Medulla oblongata (tissue), 1 donor: Measurements from ENCODE around the gene COL18A1.
A peak's percentile ranks its signal among the peaks of the same experiment; 100 is the strongest.

Experiments used
- DNase-seq: peaks from one replicate; pipeline ENCODE4 v3.0.0-alpha.2; 2015; ENCODE audit errors: extremely low spot score

Gene COL18A1

DNA sequence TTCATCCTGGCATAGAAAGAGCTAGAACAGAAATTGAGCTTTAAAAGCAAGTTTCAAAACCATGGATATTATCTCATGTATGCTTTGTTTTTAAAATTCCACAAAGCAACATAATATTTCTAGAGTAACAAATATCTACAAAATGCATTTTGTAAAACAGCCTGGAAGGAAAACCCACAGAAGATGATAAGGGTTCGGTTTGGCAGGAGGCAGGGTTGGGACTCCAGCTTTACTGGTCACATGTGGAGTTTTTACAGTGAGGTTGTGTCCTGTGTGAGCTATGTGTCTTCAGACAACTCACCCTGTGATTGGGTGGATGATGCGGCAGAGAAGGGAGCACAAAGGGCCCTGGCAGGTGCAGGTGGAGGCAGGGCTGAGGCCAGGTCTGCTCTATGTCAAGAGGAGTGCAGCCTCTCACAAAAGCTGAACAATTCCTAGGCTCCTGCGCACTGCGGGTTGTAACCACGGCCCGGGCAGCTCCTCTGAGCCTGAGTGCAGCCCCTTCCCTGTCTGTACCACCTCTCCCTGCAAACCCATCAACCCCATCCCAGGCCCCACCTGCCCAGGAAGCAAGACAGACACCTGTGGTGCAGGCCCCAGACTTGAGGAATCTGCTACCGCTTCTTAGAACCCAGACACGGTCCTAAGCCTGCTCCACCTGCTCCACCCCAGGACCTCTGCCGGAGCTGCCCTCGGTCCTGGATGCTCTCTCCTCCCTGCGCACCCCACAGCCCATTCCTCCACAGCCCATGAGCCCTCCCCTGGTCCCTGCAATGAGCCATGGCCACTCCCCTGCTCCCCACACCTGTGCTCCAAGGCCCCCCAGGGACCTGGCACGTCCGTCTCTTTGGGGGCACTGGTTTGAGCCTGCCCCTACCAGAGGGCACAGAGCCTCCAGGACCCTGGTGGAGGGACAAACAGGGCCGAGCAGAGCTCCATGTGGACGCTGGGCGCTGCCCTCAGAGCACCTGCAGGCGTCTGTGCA is 2.8 kb upstream of the COL18A1 start:
- no peak for DNase-seq

DNA sequence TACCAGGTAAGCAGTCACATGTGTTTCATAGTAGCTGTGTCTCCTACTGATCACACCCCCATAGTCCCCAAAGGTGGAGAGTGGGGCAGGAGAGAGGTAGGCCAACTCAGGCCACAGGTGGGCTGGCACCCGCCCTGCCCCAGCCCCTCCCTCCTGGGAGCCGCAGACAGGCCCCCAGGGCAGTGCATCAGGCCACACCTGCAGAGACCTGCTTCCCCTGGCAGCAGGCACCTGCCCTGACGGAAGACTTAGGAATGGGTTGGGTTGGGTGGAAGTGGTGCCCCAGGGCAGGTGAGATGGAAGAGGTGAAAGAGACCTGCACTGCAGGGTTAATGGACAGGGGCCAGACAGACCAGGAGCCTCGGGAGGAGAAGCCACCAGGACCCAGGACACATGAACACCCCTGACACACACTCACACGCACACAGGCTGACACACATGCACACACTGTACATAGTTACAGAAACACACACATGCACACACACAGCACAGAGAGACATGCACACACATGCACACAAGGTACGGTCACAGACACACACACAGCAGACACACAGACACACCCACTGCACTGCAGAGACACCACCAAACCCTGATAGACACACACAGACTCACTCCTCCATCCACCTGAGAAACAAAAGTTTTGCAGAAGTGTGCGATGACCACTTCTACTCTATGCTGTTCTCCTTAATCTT is 1.7 kb upstream of the COL18A1 start:
- DNase-seq = no peak

DNA sequence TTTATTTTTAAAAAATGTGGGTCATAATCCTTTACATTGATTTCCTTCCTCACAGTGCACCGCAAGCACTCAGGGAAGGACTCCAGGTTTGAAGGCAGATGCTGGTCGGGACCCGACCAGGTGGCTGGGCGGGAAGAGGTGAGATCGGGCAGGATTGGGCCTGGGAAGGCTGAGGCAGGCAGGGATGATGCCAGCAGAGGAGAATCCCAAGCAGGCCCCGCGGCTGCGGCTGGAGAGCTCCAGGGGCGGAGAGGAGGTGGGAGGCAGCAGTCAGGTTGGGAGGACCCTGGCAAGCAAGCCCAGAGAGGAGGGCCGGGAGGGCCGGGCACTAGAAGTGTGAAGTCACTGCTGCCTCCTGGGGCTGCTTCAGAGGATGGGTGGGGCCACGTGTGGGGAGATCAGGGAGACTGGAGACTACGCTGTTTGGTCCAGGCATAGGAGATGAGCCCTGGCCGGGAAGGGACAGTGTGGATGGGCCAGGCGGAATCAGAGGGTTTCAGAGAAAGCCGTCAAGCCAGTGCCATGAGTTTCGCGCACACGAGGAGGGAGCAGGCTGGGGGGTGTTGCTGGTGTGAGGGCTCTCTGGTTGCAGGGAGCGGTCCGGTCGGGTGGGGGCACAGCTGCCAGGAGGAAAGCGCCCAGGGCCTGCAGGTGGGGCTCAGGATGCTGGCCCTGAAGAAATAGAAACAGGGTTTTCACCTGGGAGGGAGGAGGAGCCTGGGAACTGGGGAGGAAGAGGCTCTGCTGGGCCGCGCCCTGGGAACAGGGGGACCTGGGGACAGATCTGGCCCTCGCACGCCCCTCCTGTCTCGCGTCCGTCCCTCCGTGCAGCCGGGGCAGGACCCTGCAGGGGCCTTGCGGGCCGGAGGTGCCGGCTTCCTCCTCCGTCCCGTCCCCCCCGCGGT is 888 bp upstream of the COL18A1 start:
- DNase-seq = no peak

DNA sequence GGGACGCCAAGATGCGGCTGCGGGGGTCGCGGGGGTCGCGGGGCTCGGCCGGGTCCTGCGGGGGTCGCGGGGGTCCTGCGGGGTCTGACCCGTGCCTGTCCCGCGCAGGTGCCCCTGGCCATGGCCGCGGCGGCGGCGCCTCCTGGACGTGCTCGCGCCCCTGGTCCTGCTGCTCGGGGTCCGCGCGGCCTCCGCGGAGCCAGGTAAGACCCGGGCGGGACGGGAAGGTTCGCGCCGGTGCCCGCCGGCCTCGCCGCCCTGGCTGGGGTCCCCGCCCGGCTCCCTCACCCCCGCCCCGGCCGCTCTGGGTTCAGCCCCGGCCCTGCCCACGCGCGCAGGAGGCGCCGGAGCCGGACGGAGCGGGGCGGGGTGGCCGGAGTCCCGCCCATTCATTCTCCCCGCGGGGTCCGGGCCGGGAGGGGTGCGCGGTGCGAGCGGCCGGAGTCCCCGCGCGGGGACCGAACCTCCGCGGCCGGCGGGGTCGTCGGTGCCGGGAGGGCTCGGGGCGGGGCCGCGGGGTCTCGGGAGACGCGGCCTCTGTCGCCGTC is 380 bp downstream of the COL18A1 start:
- DNase-seq = no peak

DNA sequence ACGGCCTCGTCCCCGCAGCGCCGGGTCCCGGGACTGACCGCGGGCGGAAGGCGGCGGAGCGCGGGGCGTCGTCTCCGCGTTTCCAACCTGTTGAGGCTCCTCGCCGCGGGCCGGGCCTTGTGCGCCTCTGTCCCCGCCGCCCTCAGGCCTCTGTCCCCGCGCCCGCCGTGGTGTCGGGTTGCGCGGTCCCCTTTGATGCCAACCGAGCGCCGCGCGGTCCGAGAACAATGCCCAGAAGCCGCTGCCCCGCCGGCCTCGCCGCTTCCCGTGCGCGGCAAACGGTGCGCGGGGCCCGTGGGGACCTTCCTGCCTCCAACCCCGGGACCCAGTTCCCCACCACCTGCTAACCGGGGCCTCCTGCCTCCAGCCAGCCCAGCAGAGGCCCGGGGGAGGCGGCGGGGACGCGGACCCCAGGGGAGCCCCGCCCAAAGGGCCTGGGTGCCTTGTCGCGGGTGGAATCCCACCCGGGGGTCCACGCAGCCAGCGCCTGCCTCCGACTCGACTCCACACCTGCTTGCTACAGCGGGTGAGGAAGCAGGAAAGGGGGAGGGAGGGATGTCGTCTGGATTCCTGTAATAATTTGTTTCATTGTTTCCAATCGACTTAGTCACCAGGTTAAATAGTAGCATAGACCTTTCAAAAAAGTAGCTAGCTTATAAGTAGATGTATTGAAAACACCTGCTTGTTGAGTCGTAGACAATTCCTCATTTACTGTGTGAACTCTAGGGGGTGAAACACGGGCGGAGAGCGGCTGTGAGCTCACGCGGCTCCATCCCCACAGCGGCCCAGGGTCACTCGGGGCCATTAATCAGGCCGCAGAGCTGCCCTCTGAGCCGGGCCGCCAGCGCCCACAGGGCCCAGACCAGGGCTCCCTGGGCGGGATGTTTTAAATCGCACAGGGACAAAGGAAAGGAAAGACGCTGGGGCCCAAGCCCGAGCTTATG is 1.1 kb downstream of the COL18A1 start:
- no peak for DNase-seq

DNA sequence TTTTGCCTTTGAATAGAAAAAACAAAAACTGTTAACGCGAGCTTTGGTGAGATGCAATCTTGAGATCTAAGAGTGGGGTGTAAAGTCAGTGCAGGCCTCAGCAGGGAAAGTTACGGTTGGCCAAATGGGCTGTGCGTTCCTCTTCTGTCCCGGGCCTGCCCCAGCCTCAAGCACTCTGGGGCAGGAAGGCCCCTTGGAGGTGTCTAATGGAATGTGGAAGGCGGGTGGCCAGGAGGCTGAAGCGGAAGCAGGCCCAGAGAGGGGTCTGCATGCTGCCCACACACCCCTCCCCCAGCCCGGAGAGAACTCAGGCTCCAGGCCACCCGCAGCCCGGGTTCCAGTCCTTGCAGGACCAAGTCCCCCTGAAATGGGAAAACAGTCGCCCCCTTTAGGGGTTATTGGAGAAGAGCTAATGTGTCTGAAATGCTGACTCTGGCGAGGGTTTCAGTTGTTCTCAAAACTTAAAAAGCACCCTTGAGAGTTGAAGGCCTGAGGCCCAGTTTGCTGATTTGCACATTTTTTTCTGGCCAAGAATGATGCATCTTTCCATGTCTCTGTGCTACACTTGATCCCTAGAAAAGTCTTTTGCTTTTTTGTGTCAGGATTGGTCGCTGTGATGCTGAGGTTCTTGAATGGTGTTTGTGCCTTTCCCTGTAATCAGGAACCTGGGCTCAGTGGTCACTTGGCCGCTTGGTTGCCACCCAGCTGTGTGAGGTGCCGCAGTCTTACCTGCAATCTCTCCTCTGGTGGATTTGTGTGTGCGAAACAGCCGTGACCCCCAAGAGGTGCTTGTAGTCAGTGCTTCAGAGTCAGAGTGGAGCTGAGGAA is 2.0 kb downstream of the COL18A1 start:
- no peak for DNase-seq

DNA sequence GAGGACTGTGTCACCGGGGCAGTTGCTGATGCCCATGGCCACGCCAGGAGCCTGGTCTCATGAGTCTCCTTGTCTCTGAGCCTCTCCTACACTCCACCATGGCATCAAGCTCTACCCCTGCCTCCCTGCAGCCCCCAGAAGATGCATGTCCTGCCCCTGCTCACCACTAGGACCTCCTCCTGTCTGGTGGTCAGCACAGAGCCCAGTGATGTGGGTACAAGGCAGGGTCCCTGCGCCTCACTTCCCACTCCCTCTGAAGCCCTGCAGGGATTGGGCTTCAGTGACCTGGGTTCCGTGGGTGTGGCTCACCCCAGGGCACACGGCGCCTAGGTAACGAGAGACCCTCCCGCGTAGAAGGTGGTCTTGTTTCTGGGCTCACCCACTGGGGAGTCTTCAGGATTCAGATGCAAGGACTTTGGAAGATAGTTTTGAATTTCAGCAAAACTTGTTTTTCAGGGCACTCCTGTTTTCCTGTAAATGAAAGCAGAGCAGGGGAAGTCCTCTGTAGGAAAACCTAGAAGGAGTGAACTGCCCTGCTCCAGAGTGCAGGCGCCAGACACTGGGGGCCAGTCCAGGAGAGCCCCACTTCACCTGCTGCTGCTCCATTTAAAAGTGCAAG is 2.8 kb downstream of the COL18A1 start:
- DNase-seq = no peak

DNA sequence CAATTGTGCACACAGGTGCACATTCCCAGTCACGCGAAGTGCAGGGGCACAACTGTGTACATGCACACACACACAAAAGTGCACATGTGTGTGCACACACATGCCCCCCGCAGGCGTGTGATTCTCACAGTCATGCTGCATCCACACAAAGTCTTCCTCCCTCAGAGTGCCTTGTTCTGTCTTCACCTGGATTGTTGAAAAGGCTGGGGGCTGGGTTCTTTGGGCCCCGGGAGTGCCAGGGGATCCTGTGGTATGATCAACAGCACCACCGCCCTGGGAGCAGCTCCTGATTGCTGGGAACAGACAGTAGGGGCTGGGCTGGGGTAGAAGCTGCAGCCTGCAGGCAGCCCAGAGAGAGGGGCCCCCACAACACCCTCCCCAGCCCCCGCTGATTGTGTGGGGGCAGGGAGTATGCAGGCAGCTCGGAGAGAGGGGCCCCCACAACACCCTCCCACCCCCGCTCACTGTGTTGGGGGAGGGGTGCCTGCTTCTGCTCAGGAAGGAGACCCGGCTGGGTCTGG is 3.4 kb downstream of the COL18A1 start:
- no peak for DNase-seq

DNA sequence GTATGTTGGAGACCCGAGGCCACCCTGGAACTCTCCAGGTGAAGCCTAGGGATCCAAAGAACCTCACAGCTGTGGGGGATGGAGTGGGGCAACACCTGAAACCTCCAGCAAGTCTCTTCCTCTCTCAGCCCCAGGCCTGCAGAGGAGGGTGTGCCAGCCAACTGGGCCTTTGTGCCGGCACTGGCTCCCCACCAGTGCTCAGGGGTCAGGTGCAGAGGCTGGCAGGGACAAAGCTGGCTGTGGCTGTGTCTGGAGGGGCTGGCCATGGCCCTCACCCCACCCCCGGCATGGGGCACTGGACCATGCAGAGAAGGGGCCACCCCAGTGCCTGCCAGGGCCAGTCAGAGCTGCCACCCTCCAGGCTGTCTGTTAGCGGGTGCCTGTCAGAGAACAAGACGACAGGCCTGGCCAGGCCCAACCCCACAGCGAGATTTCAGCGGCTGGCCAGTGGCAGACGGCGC is 3.9 kb downstream of the COL18A1 start:
- no peak for DNase-seq

DNA sequence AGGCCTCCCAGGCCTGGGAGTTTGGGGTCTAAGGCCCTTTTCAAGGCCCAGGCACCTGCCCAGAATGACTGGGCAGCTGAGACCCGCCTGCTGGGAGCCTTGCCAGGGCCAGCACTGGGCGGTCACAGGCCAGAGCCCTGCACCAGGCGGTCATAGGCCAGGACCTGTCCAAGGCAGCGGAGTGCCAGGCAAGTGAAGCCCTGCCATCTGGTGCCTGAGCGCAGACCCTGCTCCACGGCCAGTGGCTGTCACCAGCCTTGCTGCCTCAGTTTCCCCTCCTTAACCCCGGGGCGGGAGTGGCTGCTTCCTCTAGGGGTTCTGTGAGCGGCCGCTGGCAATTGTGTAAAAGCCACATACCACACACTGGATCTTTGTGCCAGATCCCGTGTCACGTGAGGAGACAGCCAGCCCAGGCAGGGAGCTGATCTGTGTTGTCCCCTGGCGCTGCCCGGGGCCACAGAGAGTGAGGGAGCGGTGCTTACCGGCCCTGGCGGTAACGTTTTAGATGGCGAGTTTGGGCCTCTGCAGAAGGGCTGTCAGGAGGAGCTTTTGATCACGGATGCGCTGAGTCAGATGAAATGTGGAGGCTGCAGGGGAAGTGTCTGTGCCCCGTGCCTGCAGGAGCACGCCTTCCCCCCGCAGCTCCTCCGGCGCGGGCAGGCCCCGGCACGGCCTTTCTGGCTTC is 4.6 kb downstream of the COL18A1 start:
- DNase-seq = peak; percentile 29

DNA sequence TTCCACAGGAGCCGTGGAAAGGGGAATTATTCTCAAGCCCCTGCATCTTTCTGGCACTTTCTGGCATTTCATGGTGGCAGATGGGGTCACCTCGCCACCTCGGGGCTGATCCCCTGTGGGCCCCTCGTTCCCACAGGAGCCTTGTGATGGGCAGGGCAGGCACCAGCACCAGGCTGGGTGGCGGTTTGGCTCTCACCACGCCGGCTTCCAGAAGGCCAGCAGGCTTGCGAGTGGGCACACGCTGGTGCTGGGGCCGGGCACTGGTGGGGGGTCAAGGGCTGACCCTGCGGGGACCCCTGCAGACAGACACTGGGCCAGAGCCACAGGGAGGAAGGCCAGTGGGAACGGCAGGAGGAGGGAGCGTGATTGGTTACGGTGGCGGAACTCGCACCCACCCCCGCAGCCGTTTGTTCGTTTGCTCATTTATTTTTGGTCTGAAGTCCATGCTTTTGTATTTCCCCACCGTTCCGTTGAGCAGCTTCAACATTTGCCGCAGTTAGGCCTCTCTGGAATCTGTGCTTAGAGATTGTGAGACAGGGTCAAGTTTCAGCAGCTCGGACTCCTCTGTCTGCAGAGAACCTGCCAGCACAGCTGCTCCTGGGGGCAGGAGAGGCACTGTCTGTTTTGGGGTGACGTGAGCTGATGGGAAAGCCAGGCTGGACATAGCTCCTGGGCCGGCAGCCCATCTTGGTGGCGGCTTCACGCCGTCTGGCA is 5.3 kb downstream of the COL18A1 start:
- no peak for DNase-seq

DNA sequence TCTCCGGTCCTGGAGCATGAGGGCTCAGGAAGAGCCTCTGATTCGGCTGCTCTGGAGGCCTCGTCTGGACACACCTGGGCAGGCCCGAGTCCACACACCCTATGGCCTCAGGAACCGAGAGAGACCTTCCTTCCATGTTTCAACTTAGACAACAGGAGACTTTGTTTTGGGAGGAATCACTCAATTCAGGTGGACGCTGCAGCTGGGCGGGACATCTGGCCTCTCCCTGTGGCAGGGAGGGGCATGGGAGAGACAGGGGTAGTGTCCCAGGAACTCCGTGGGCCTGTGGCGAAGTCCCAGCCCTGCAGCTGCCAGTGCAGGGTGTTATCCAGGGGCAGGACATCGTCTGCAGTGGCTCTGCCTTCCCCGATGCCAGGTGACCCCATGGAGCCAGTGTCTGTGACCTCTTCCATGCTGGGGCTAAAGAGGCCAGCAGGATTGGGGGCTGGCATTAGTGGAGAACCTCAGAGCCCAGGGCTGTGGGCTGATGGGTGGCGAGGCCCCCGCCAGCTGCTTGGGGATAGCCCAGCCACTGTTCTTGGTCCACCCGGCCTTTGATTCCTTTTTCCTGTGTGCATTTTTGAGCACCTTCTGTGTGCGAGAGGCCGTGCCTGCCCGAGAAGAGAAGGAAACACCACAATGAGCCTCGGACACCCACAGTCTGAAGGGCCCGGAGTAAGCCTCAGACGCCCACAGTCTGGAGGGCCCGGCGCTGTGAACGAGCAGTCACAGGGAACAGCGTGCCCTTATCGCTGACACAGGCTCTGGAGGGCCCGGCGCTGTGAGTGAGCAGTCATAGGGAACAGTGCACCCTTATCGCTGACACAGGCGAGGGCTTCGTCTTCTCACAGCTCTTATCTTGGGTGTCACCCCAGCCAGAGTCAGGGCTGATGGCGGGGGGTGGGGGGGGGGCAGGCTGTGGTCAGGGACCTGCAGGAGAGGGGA is 6.2 kb downstream of the COL18A1 start:
- no peak for DNase-seq

DNA sequence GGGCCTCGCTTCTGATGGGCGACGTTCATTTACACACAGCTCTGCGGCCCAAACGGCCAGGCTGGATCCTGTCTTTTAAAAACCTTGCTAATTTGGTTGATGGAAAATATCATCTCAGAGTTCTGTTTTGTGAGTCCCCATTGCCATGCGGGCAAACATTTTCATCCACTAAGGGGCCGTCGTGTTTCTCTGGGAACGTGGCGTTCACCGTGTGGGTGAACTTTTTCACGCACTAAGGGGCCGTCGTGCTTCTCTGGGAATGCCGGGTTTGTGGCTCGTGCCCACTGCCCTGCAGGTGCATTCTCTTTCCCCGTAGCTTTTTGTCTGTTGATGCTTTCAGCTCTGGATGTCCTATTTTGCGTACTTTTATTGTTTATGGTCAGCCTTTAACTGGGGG is 6.8 kb downstream of the COL18A1 start:
- no peak for DNase-seq

DNA sequence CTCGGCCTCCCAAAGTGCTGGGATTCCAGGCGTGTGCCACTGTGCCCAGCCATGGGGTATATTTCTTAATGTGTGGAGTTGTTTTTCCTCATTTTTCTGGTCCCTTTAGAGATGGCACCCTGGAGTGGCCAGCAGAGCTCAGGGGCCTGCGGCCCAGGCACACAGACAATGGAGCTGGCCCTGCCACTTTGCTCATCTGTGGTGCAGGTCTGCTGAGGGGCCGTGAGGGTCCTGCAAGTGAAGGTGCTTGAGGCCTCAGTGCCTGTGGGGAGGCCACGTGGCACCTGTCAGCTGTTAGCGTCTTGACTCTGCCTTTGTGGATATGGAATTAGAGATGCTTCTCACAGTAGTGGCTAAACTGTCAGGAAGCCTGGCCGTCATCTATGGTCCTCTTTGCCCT is 7.5 kb downstream of the COL18A1 start:
- no peak for DNase-seq

DNA sequence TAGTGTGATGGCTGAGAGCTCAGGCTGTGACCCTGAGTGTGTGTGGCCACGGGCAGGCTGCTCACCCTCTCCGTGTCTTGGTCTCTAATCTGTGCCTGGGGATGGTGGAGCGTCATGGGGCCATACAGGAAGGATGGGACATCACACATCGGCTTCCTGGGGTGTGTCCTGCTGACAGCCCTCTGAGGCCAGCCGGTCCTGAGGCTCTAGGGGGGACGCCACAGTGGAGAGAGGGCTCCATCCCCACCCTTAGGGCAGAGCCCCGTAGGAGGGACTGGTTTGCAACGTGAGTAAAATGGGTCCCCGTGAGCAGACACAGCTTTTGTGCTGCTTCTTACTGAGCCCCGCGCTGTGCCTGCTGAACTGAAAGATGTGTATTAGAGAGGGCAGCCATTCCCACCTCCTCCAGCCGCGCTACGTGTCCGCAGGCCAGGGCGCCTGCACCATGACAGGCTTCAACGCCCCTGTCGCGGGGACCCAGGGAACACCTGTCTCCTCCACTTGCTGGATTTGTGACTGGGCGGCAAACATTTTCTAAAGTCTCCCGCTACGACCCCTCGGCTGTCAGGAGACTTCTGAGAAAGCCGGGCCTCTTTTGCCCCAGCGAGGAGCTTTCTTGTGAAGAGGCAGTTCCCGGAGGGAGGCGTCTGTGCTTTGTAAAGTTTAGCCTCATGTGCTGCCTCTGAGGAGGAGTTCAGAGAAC is 8.1 kb downstream of the COL18A1 start:
- no peak for DNase-seq

DNA sequence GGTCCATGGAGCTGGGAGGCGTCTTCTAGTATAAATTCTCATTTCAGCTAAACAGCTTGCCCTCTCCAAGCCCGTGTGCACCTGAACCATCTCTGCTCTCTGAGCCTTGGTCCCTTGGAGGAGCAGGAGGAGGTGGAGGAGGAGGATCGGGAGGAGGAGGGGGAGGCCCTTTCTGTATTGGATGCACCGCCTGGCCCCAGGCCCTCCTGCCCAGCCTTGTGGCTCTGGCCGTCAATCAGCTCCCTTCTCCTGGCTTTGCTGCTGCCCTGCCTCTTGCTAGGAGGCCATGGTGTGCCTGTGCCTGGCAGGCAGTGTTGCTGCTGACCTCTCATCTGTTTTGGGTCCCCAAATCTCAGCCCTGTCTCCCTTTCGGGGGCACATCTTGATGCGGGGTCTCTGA is 9.0 kb downstream of the COL18A1 start:
- no peak for DNase-seq
